HG03521 (cell line): ENCODE measurements around the gene LPIN2.

Experiments used
- ATAC-seq: cut with Tn5 transposase; IDR thresholded peaks from one replicate; pipeline ENCODE4 v1.9.1; 2021; ENCODE audit warnings: mild to moderate bottlenecking, moderate library complexity; ENCODE audit not compliant: unreplicated experiment

The LPIN2 gene

DNA sequence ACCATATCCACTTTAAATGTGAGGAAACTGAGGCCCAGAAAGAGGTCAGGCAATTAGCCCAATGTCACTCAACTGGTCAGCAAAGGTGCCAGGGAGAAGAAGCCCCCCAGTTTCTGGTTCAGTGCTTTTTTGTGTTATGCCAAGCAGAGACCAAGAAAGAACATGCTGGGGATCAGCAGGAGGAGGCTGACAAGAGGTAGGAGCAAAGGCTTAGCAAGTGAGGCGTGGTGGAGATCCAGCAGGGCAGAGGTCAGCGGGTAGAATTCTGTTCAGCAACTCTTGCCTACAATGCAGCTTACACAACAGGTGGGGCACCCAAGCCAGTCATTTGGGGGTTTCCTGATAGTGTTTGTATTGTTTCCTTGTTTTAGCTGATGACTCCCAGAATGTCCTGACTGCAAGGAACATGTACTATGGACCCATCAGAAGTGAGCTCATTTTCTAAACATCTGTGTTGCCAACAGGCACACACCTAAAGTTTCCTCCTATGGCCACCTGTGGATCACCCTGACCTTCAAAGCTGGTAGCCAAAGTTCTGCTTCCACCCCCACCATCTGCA, 28.2 kb downstream of the LPIN2 start:
- no peak for ATAC-seq

DNA sequence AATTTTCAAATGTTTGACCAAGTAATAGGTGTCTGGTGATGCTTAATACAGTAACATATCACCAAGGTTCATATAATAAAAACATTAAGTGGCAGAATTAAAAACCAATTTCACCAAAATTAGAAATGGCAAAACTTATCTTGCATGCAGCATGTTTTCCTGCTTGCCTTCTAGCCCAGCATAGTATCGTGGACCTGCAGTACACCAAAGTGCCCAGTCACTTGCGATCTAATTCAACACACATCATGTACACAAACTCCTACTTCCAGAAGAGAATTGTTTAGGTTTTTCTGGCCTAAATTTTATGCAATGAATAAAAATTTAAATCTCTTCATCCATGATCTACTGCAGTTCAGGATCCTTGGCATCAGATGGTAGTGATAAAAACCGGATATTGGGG, 28.9 kb downstream of the LPIN2 start:
- no peak for ATAC-seq

DNA sequence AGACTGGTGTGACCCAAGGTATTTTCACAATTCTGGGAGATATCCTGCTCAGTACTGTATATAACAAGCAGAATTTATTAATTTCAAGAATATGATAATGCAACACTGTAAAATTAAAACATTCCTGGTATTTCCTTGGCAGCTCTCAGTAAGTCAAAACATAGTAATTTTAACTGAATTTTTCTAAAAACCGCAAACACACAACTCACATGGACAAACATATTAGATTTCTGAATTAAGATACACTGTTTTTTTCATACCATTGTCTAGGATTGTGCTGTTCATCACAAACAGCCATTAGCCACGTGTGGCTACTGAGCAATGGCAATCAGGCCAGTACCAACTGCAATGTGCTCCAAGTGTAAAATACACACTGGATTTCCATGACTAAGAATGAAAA, 29.6 kb downstream of the LPIN2 start:
- no peak for ATAC-seq

DNA sequence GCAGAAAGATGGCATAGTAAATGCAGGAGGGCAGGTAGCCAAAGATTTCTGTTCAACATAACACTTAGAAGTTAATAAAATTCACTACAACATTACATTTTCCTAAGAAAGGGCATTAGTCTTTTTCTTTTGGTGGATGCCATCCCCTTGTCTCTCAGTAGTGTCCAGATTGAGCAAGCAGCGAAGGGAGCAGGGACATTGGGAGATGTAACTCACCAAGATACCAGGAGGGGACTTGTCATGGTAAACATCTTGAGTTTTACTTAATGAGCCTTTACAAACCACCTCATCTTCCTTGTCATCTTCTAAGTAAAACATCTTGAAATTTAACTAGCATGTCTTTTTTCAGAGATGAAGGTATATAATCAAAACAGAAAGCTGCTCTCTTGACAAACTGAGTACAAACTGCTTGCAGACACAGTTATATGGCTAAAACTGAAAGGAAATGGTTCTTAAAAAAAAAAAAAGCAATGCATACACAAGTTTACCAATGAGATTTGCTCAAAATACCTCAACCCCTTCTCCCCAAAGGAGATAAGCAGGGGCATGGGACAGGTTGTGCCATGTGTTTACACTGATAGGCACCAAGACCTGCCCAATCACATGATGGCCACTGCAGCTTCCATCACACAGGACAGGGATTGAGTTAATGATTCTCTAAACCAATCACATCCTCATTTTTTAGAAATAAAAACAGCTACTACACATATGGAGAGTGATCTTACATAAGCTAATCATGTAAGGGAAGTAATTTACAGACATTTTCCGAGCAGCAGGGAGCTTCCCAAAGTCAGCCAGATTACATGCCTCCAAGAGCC, 30.3 kb downstream of the LPIN2 start:
- ATAC-seq = no peak

DNA sequence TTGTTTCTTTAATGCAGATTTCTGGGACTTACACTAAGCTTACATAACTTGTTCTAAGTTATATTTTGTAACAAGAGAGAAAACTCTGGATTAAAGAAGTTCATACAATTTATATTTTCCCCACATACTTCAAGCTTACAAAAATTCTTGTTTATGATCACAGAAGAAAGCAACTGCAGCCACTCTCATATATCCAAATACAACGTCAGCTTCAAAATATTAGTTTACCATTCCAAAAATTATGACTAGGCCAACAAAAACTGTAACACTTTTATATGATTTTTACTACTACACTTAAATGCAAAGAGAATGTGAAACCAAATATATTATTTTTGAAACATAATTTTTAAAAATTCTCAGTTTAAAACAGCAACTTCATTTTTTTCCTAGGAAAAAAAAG, 30.9 kb downstream of the LPIN2 start:
- no peak for ATAC-seq

DNA sequence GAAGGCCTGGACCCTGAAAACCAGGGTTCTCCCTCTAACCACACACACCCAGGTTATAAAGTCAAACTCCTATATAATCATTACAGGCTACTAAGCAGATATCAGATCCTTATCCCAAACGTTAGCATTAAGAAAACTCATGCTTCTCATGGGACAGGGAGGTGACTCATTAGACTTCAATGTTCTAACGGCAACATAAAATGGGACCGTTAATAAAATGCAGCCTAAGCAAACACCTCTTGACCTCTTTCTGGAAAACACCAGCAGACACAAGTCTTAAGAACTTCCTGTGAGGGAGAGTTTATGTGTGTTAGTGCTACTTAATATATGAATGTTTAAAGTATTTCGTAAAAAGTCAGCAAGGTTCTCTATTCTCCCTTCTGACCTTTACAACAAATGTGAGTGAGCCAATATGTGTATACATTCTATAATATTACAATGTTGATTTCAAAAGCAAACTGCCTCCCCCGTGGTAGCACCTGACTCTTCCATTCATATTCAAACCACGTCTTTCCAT, 31.7 kb downstream of the LPIN2 start:
- no peak for ATAC-seq

DNA sequence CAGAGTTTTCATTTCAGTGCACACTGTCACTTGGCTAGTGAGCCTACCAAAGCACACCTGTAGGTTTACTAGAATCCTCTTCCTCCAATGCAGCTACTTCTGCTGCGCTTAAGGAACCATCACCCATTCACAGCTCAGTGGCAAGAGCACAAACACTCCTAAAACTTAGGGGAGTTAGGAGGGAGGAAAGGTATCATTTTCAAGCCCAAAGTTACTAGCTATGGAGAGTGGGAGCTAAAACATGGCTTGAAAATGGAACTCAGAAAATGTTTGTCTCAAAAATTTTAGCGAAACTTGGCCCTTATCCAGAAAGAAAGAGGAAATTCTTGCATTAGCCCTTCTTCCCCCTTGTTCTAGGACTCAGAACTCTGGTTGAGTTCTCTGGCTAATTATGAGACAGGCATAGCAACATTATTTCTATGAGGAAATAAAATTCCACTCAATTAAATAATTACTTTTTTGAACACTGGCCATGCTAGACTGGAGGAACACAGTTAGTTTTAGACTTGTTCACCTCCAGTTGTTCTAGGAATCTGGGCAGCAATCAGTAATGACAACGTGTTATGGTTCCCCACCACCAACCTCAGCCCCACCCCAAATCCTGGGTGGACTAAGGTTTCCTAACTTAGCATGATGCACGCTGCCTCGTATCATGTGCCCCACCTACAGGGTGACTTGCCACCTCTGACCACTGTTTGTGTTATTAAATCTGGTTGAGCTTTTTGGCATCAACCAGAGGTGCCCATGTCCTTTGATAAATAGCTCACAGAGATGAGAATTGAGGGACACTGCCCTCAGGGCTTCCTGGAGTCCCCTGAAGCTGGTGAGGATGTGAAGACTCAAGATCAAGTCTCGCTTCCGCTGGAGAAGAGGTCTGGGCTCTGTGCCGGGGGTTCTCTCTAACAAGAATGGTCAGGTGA, 32.8 kb downstream of the LPIN2 start:
- ATAC-seq = no peak

DNA sequence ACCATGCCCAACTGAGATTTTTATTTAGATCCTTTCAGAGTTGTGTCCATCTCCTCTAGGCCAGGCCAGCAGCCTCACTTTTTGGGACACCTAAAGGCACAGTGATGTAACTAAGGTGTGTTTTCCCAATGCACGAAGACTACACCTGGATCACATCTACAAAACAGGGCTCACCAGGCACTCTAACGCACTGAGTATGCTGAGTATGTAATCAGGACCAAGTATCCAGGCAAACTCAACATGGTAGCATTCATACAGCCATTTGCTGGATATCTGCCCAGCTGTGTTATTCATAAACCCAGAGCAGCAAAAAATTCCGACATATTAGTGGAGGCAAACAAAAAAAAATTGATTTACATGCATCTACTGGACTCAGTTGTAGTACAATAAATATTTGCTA, 33.8 kb downstream of the LPIN2 start:
- no peak for ATAC-seq

DNA sequence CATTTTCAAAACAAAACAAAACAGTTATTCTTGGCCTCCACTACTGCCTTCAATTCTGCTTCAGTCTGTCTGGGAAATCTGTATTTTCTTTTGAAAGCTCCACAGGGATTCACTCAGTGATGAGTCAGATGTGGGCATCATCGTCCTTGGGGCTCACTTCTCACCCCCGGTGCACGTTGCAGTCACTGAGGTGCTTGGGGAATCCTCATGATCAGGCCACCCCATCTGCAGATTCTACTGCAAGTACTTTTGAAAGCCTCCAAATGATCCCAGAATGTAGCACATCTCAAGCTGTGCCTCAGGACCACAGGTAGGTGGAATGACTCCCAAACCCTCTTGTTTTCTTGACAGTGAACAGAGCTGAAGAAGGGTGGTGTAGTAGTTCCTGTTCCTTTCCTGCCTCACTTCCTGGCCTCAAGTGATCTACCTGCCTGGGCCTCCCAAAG, 34.3 kb downstream of the LPIN2 start:
- ATAC-seq = no peak

DNA sequence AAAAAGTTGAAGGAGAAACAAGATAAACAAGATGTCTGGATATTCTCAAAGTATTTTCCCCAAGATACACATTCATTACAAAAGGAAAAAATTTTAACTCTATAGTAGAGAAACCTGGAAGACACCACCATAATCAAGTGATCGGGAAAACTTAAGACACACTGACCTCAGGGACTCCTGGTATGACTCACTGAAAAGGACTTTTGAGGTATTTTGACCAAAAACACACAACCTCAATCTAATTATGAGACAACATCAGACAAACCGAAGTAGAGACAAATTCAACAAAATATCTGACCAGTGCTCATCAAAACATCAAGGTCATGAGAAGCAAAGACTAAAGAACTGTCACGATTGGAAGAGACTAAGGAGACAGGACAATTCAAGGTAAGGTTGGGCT, 34.7 kb downstream of the LPIN2 start:
- no peak for ATAC-seq

DNA sequence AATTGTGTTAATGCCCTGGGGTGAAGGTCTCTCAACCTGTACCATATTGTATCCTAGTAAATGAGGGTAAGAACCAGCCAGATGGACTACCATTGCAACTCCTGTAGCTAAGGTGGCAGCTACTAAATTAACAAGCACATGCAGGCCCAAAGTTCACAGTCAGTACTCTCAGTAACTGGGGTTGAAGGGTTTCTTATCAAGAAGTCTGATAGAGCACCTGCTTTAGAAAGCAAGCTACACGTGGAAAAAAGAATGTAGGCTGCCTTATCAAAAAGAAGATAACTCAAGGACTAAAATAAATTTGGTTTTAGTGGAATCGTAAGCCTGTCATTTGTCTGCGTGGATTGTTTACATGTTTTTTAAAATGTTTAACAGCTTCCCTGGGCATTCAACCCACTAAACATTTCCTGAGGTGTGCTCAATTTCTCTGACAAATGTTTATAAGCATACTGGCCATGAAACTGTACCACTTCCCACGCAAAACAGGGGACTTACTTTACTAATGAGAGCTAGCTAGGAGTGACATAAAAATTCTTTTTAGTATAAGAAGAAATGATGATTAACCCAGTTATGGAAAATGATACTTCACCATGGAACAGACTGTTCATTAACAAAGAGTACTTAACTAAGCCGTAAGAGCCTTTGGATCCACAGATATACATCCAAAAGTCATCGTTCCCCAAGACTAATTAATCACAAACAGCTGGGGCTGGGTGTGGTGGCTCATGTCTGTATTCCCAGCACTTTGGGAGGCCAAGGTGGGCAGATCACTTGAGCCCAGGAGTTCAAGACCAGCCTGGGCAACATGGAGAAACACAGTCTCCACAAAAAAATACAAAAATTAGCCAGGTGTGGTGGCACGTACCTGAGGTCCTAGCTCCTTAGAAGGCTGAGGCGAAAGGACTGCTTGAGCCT, 36.5 kb downstream of the LPIN2 start:
- no peak for ATAC-seq

DNA sequence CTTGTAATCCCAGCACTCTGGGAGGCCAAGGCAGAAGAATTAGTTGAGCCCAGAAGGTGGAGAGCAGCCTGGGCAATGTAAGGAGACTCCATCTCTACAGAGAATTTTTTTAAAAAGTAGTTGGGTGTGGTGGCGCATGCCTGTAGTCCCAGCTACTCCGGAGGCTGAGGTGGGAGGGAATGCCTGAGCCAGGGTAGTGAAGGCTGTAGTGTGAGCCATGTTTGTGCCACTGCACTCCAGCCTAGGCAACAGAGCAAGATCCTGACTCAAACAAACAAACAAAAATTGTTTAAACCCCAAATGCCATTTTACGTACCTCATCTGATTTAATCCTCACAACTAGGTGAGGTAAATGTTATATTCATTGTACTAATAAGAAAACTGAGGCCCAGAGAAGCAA, 38.2 kb downstream of the LPIN2 start:
- ATAC-seq = no peak

DNA sequence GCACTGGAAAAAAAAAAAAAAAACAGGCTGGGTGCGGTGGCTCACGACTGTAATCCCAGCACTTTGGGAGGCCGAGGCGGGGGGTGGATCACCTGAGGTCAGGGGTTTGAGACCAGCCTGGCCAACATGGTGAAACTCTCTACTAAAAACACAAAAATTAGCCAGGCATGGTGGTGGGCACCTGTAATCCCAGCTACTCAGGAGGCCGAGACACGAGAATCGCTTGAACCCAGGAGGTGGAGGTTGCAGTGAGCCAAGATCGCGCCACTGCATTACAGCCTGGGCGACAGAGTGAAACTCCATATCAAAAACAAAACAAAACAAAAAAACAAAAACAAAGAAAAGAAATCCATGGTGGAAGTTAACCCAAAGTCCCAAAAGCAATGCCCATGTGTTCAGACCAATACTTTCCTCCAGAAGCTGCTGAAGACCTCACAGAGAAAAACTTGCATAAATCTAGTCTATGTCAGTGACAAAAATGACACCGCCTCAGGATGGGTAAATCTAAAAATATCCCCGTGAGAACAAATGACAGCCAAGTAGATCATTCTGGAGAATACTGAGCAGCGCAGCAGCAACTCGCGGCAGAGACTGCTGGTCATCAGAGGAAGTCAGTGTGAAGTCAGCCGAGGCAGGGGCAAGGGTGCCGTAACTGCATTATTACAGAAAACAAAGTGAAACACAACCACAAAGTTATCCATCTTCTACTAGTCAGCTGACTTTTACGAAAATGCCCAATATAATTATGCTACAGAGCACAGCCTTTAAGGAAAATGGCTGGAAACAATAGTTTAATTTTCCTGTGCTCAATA, 41.0 kb downstream of the LPIN2 start:
- peak; percentile 89 for ATAC-seq

DNA sequence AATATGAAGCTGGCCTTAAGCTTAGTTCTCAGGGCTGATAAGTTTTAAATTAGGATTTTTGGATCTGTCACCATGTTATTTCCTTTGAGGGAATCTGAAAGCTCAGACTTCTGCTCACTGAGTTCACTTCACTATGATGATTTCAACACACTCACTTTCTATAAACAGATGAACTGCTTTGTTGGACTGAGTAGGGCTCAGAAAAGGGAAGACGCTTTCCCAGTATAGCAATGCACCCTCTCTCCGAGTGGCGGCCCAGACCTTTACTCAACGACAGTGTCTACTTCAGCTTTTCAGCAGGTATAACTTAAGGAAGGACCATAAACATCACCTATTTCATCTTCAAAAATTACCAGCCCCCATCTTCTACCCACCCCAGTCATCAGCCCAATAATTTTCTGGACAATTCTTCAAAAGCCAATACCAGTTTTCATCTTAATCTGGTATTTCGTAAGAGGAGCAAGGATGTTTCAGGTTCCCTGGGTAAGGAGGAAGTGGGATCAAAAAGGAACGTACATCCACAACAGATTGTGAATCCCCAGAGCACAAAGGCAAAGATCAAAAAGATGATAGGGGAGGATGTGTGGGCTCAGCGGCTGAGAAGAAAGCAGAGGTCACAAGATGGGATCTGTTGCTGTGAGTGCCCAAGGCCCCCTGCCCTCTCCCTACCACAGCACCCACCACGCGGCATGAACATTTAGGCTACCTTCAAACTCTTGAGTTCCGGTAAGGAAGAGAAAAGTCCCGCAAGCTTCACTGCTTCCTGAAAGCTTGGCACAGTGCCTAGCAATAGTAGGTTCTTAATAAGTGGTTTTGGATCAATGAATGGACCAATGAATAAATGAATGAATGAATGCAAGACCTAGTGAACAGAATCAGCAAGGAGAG, 41.9 kb downstream of the LPIN2 start:
- ATAC-seq = no peak

DNA sequence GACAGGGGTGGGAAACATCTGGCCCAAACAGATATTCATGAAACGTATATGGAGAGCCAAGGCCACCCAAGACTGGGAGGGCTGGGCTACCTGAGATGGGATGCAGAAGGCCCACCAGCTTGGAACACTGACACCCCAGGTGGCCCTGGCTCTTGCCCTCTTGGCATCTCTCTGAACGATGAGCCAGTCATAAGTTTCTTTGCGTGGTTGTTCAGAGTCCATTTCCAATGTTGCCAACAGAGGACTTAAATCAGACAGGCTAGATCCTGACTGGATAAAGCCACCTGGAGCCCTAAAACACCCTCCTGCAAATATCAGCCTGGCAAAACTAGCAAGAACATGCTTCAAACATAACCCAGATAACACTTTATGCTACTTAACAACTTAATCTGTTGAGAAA, 42.6 kb downstream of the LPIN2 start:
- ATAC-seq = no peak

DNA sequence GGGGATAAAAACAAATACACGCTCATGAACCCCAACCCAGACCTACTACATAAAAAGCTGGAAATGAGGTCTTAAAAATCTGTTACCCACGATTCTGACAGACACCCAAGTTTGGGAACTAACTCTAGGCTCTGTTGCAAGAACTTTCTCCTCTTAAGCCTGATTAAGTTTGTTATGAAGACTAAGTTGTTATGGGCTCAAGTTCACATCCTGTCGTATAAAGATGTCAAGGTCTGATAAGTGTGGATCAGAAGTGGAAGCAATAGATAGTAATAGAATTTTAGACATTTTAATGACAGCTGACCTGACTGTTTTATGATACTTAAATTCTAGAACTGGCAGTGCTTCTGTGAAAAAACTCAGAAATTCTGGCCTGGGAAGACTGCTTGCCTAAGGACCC, 43.2 kb downstream of the LPIN2 start:
- ATAC-seq = no peak

DNA sequence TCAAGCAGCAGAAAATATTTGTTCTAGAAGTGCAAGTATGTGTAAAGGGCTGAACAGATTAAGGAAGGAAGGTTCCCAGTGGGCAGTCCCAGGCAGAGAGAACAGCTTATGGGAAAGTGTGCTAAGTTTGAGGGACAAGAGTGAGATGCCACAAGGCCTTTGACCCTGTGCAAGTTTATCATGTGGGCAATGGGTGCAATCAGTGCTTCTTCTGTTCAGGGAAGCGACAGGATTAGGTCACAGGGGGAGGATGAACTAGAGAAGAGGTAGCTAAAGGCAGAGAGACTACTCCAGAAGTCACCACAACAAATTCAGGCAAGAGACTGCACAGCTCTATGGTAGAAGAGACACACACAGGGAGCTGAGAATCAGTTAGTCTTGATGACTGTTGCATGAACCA, 44.3 kb downstream of the LPIN2 start:
- ATAC-seq = no peak

DNA sequence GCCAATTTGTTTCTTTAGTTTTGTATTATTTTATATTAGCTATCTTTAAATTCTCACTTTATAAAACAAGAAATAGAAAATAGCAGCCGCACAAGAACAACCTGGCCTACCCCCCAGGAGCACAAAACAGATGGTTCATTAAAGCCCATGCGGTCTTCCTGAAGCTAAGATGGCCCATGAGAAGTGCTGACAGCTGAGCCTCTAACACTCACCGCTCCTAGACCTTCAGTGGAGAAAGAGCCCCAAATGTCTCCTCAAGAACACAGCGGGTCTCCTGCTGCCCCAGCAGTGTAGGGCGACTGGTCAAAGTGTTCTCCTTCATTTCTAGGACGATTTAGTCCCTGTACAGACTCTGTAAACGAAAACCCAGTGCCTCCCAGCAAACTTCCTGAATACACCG, 45.1 kb downstream of the LPIN2 start:
- no peak for ATAC-seq

DNA sequence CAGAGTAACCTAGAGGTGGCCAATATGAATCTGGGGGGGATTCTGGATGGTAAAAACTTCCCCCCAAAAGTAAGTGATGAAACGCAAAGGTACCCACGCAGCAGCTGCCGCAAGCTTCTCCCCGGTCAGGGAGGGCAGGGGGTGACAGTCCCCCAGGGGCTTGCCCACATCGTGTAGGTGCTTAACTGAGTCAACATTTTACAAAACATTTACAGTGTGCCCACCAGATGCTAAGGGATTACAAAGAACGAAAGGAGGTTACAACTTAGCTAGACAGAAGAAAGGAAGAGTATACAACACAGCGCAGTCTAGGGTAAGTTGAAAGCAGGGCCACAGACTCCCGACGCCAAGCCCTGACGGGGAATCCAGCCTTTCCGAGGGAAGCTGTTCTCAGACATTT, 45.6 kb downstream of the LPIN2 start:
- no peak for ATAC-seq
